ENCODE data around the gene TMBIM4. TPM values are rescaled to one million over a fixed set of nuclear protein-coding genes. Genes with fewer than 3 reads are reported as not detected.

The TMBIM4 gene
- total and polyA plus RNA-seq, 4 donors = 58.6 to 154 (median 102) TPM

- TF ChIP-seq FOXA2 (IDR thresholded peaks at IDR 0.05) (no peak), CTCF (IDR thresholded peaks at IDR 0.05; ENCODE audit: low read depth, low read length, missing input control) (no peak), REST (IDR thresholded peaks at IDR 0.05) (no peak), MAX (IDR thresholded peaks at IDR 0.05) (no peak), RAD21 (IDR thresholded peaks at IDR 0.05) (no peak), NR2F2 (IDR thresholded peaks at IDR 0.05) (no peak), FOXA1 (IDR thresholded peaks at IDR 0.05) (no peak), RXRA (IDR thresholded peaks at IDR 0.05) (no peak), ATF3 (IDR thresholded peaks at IDR 0.05) (no peak), HNF4A (conservative IDR thresholded peaks at IDR 0.05) (no peak), EGR1 (IDR thresholded peaks at IDR 0.05; ENCODE audit: low read depth in 2 of 2) (no peak), SP1 (IDR thresholded peaks at IDR 0.05) (no peak), HNF4G (IDR thresholded peaks at IDR 0.05) (no peak)
- Histone ChIP-seq H3K36me3 (ENCODE audit: control insufficient read depth in 4 of 4, insufficient read depth in 3 of 4, low read depth in 1 of 4, low read length in 3 of 4) (peaks cover 0 to 15% (median 13%) of the 10 kb centered on the region in 4 donors), H3K27me3 (ENCODE audit: control insufficient read depth in 4 of 4, insufficient read depth in 4 of 4, low read length in 3 of 4) (no peaks in the 10 kb centered on the region), H3K4me1 (ENCODE audit: control insufficient read depth in 4 of 4, insufficient read depth in 4 of 4, low read length in 3 of 4) (peaks cover 4 to 18% (median 15%) of the 10 kb centered on the region in 4 donors), H3K27ac (ENCODE audit: low read depth in 1 of 2, low read length in 2 of 2) (peak overlapping the region; percentile 46 to 64), H3K4me3 (ENCODE audit: low read depth in 1 of 3, low read length in 3 of 3) (peak overlapping the region; percentile 66 to 97 (median 94)), H3K9me3 (ENCODE audit: control insufficient read depth in 4 of 4, low read length in 3 of 4) (no peaks in the 10 kb centered on the region), H3K9ac (ENCODE audit: low read depth in 1 of 2, low read length in 2 of 2) (peak overlapping the region; percentile 74 to 80)
- WGBS = 10% methylated on average over 11 of the region's 11 CpGs
- DNase-seq (ENCODE audit: low spot score) = no peak
Observed at GRCh38 chr12:66131067-66131688, 38.6 kb downstream of the TMBIM4 start.

GRCh38 chr12:66130267-66131066 lies 39.3 kb downstream of the TMBIM4 start, which contains the start of gene LLPH:
LLPH (minus strand) TSS chr12:66130750; CDS start chr12:66129106, 1,644 bp downstream.
- DNase-seq (ENCODE audit: low spot score) = peak; percentile 86
- Histone ChIP-seq H3K27ac (ENCODE audit: low read depth in 1 of 2, low read length in 2 of 2) (peak within 1 kb of the TSS; percentile 46 to 64), H3K9ac (ENCODE audit: low read depth in 1 of 2, low read length in 2 of 2) (peak within 1 kb of the TSS; percentile 74 to 80), H3K9me3 (ENCODE audit: control insufficient read depth in 4 of 4, low read length in 3 of 4) (no peaks in the 10 kb centered on the region), H3K4me3 (ENCODE audit: low read depth in 1 of 3, low read length in 3 of 3) (peak within 1 kb of the TSS; percentile 66 to 97 (median 94)), H3K36me3 (ENCODE audit: control insufficient read depth in 4 of 4, insufficient read depth in 3 of 4, low read depth in 1 of 4, low read length in 3 of 4) (peaks cover 1 to 17% (median 14%) of the 10 kb centered on the region in 4 donors), H3K27me3 (ENCODE audit: control insufficient read depth in 4 of 4, insufficient read depth in 4 of 4, low read length in 3 of 4) (no peaks in the 10 kb centered on the region), H3K4me1 (ENCODE audit: control insufficient read depth in 4 of 4, insufficient read depth in 4 of 4, low read length in 3 of 4) (peaks cover 4 to 18% (median 15%) of the 10 kb centered on the region in 4 donors)
- WGBS = under 1% methylated on average over 49 of the region's 49 CpGs
- peak in 1 of 2 donors; percentile 34 for TF ChIP-seq RXRA (IDR thresholded peaks at IDR 0.05)
- TF ChIP-seq REST (IDR thresholded peaks at IDR 0.05) = no peak
- no peak for TF ChIP-seq ATF3 (IDR thresholded peaks at IDR 0.05)
- peak in 1 of 2 donors; percentile 46 for TF ChIP-seq HNF4A (conservative IDR thresholded peaks at IDR 0.05)
- TF ChIP-seq FOXA2 (IDR thresholded peaks at IDR 0.05) = no peak
- TF ChIP-seq FOXA1 (IDR thresholded peaks at IDR 0.05) = no peak
- peak; percentile 52 to 78 for TF ChIP-seq EGR1 (IDR thresholded peaks at IDR 0.05; ENCODE audit: low read depth in 2 of 2)
- TF ChIP-seq HNF4G (IDR thresholded peaks at IDR 0.05) = no peak
- peak; percentile 50 for TF ChIP-seq TAF1 (conservative IDR thresholded peaks at IDR 0.05)
- no peak for TF ChIP-seq SP1 (IDR thresholded peaks at IDR 0.05)
- TF ChIP-seq RAD21 (IDR thresholded peaks at IDR 0.05) = peak; percentile 19 to 43
- TF ChIP-seq YY1 (IDR thresholded peaks at IDR 0.05) = peak; percentile 94
- peak; percentile 67 for TF ChIP-seq ZBTB33 (IDR thresholded peaks at IDR 0.05)
- TF ChIP-seq JUND (IDR thresholded peaks at IDR 0.05) = no peak
